Tibial artery (tissue), 4 donors: ENCODE results near the gene CBR4.

Experiments used
- DNase-seq, 2 donors: peaks; one replicate each; pipeline ENCODE4 v3.0.0-alpha.2; 2019
- H3K27ac ChIP-seq, 2 donors: fragments of 200-600 bp; sonication (generic) in 1 of 2; 1 replicate in 1 of 2; 2 replicates in 1 of 2; pipeline ENCODE4 v1.5.1; 2018 to 2019; ENCODE audit warnings: mild to moderate bottlenecking in 1 of 2
- H3K27me3 ChIP-seq, 2 donors: fragments of 200-600 bp; sonication (generic) in 1 of 2; one replicate each; pipeline versions ENCODE4 v1.5.1 to v1.6.0; 2016 to 2019
- H3K36me3 ChIP-seq, 3 donors: fragments of 200-600 bp; sonication (generic) in 2 of 3; one replicate each; pipeline ENCODE4 v1.5.1; 2016 to 2019; ENCODE audit warnings: mild to moderate bottlenecking in 2 of 3
- H3K4me1 ChIP-seq, 4 donors: fragments of 200-600 bp; sonication (generic) in 2 of 4; 1 replicate in 3 of 4; 2 replicates in 1 of 4; pipeline ENCODE4 v1.5.1; 2016 to 2019
- H3K4me3 ChIP-seq, 2 donors: fragments of 200-600 bp; sonication (generic) in 1 of 2; 1 replicate in 1 of 2; 2 replicates in 1 of 2; pipeline ENCODE4 v1.5.1; 2018 to 2019; ENCODE audit warnings: mild to moderate bottlenecking in 2 of 2
- H3K9me3 ChIP-seq, 3 donors: fragments of 200-600 bp; sonication (generic) in 1 of 3; one replicate each; pipeline ENCODE4 v1.5.1; 2016 to 2019
- intact Hi-C: fragments of 100-400 bp; cut with DNase I; formaldehyde crosslinking; loops from one replicate; pipeline ENCODE4 v1.15.0; 2023; ENCODE audit warnings: low total_unique reads
- TF ChIP-seq, protein P1 (sequence below), 2 experiments: fragments of 200-600 bp in 1 of 2; fragments of 450-650 bp in 1 of 2; IDR thresholded peaks; one replicate each; pipeline ENCODE4 v1.5.1; 2017 to 2019; ENCODE audit warnings: antibody characterized with exemption in 2 of 2, mild to moderate bottlenecking in 1 of 2, moderate library complexity in 1 of 2

CBR4 gene

DNA sequence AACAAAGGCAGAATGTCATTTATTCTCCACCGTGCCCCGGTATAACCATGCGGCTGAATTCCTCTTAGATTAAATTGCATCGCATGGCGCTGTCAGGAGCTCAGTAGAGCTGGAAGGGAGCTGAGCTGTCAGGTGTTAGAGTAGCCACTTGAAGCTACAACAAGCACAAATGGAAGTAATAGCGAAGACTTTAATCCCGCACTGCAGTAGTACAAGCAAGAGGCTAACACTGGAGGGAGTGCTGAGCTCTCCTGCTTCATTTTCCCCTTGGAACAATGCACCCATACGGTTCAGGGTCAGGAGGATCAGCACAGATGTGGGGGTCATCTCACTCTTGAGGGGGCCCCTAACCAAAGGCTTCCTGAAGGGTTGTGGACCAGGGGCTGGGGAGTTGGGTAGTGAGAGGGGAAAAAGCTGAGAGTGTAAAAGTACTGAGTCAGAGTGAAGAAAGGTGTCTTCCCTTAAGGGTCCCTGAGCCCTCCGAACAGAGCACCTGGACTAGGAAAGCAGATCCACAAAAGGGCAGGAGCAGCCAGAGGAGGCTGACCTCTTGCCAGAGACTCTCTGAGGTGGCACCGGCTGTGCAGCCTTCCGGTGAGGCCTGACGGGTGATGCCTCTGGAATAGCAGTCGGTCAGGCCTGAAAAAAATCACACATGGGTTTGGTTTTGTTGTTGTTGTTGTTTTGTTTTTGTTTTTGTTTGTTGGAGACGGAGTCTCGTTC lies 36.0 kb upstream of the CBR4 start:
- Histone ChIP-seq H3K4me1 (no peaks in the 10 kb centered on the region), H3K27me3 (no peaks in the 10 kb centered on the region), H3K36me3 (no peaks in the 10 kb centered on the region), H3K4me3 (no peak overlapping the region), H3K9me3 (no peaks in the 10 kb centered on the region), H3K27ac (no peak overlapping the region)
- intact Hi-C loops = no loop called here
- no peak for DNase-seq
- TF ChIP-seq, protein P1, sequence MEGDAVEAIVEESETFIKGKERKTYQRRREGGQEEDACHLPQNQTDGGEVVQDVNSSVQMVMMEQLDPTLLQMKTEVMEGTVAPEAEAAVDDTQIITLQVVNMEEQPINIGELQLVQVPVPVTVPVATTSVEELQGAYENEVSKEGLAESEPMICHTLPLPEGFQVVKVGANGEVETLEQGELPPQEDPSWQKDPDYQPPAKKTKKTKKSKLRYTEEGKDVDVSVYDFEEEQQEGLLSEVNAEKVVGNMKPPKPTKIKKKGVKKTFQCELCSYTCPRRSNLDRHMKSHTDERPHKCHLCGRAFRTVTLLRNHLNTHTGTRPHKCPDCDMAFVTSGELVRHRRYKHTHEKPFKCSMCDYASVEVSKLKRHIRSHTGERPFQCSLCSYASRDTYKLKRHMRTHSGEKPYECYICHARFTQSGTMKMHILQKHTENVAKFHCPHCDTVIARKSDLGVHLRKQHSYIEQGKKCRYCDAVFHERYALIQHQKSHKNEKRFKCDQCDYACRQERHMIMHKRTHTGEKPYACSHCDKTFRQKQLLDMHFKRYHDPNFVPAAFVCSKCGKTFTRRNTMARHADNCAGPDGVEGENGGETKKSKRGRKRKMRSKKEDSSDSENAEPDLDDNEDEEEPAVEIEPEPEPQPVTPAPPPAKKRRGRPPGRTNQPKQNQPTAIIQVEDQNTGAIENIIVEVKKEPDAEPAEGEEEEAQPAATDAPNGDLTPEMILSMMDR (IDR thresholded peaks at IDR 0.05) = no peak

DNA sequence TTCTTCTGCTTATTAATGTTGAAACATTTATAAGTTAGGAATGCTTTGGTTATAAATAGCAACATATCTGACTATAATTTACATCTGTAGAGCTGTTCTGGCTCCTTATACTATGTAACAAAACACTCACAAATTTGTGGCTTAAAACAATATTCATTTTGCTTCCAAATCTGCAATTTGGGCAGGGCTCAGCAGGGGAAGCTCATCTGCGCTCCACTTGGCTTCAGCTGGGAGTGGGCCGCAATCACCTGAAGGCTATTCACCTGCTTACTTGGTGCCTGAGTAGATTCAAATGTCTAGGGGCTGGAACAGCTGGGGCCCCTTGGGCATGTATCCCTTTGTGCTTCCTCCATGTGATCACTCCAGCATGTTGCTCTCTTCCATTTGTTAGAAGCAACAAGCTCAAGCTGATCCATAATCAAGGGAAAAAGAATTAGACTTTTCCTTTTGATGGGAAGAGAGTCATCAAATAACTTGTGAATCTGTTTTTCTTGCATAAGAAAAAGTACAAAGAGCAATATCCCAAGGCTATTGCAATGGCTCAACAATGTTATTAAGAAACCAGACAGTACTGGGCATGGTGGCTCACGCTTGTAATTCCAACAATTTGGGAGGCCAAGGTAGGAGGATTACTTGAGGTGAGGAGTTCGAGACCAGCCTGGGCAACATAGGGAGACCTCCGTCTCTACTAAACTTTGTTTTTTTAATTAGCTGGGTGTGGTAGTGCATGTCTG lies 34.8 kb upstream of the CBR4 start:
- TF ChIP-seq, protein P1 (IDR thresholded peaks at IDR 0.05) = no peak
- H3K27me3 ChIP-seq = no peaks in the 10 kb centered on the region
- no peaks in the 10 kb centered on the region for H3K4me1 ChIP-seq
- no peak for DNase-seq
- H3K27ac ChIP-seq = no peak overlapping the region
- intact Hi-C loops = no loop called here
- H3K36me3 ChIP-seq = no peaks in the 10 kb centered on the region
- H3K4me3 ChIP-seq = no peak overlapping the region
- no peaks in the 10 kb centered on the region for H3K9me3 ChIP-seq

DNA sequence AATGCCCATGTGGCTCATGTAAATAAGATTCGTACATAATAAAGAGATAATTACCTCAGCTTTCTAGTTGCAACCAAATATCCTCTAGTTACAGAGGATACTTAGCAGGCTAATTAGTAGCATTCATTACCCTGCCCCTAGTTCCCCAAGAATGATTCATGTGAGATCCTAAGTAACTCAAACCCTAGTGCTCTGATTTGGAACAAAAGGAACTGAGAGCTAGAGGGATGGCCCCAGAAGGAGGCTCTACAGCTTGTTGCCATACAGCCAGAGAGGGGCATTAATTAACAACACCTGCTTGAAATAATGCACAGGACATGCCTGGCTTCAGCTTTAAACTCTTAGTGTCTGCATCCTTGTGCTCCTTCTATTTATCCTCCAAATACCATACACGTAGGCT lies 32.6 kb upstream of the CBR4 start:
- no peaks in the 10 kb centered on the region for H3K4me1 ChIP-seq
- intact Hi-C loops = no loop called here
- H3K36me3 ChIP-seq = no peaks in the 10 kb centered on the region
- no peak overlapping the region for H3K27ac ChIP-seq
- DNase-seq = no peak
- no peaks in the 10 kb centered on the region for H3K27me3 ChIP-seq
- TF ChIP-seq, protein P1 (IDR thresholded peaks at IDR 0.05) = no peak
- H3K4me3 ChIP-seq = no peak overlapping the region
- H3K9me3 ChIP-seq = no peaks in the 10 kb centered on the region

DNA sequence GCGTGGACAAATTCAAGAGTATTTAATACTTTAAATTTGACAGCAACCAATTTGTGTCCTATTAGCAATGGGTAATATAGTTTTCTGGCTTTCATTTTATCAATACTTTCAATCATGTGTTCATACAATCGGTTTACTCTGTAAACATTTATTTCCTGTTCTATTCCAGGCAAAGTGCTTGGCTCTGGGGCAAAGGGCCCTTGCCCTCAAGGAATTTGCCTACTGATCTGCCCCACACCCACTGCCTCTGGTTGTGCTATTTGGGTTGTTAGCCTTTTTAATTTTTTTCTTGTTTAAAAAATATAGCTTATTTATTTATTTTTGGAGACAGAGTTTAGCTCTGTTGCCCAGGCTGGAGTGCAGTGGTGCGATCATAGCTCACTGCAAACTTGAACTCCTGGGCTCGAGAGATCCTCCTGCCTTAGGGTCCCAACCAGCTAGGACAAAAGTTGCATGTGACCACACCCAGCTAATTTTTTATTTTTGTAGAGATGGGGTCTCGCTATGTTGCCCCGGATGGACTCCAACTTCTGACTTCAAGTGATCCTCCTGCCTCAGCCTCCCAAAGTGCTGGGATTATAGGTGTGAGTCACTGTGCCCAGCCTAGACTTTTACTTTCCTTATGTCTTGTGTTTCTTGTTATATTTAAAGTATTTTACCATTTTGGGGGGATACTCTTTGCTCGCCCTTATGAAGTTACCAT lies 30.7 kb upstream of the CBR4 start:
- intact Hi-C loops = no loop called here
- no peaks in the 10 kb centered on the region for H3K9me3 ChIP-seq
- H3K4me1 ChIP-seq = no peaks in the 10 kb centered on the region
- no peaks in the 10 kb centered on the region for H3K27me3 ChIP-seq
- TF ChIP-seq, protein P1 (IDR thresholded peaks at IDR 0.05) = no peak
- DNase-seq = no peak
- H3K27ac ChIP-seq = no peak overlapping the region
- no peaks in the 10 kb centered on the region for H3K36me3 ChIP-seq
- no peak overlapping the region for H3K4me3 ChIP-seq

DNA sequence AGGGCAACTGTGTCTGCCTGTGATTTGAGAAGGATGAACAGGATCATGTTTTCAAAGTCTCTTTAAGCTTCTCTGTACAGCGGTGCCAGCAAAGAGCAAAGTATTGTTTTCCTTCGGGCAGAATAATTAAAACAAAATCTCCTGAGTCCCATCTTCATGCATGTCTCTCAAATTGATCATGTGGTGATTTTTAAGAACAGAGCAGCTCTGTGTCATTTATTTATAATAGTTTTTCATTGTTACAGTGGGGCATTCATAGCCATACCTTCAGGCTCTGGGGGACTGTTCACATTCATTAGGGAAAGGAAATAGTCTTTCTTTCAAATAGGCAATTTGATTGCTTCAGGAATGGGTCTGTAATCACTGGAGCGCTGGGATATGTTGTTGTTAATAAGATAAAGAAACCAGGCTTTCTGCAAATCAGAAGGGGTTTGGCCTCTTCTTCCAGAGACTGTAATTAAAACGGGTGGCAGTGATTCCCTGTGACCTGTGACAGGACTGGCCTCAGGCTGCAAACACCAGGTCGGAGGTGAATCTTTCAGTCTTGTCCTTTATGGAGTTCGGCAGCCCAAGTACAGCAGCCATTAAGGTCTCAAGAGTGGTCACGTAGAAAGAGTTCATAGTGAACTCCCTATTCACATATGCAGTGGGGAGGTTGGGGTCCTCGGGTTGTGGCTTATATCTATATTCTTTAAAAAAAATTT lies 29.3 kb upstream of the CBR4 start:
- TF ChIP-seq, protein P1 (IDR thresholded peaks at IDR 0.05) = no peak
- no peak overlapping the region for H3K27ac ChIP-seq
- H3K9me3 ChIP-seq = no peaks in the 10 kb centered on the region
- no peaks in the 10 kb centered on the region for H3K4me1 ChIP-seq
- no peak overlapping the region for H3K4me3 ChIP-seq
- DNase-seq = no peak
- intact Hi-C loops = no loop called here
- no peaks in the 10 kb centered on the region for H3K36me3 ChIP-seq
- no peaks in the 10 kb centered on the region for H3K27me3 ChIP-seq
